ENCODE results near the gene TMEM208.

DNA sequence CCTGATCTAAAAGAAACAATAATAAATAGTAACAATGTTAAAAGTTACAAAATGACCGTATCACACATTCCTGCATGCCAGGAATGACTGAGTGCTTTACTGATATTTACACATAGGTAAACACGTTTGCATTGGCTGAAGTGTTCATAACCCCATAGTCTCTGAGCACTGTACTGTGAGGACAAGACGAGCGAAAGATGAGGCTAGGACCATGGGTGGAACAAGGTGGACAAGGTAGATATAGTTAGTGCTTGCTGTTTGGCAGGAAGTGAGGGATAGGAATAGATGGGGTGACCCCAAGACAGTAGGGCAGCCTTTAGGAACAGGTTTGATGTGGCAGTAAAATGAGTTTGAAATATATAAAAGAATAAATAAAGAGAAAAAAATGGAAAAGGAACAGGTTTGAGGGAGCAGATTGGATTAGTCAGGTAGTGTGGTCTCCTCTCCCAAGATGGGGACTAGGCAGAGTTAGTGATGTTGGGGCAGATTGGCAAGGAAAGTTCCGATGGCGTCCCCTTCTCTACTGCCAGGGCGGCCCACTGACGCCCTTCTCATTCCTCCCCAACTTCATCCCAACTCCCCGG is 35.4 kb upstream of the TMEM208 start:
- TF ChIP-seq EZH2 (IDR thresholded peaks at IDR 0.05) (no peak), POLR2AphosphoS5 (IDR thresholded peaks at IDR 0.05; ENCODE audit: borderline replicate concordance, low read depth, low read length) (no peak)
